IPS-18a (cell line): Measurements from ENCODE around the gene BRWD1.
"Not testable (repeated sequence)": the region's sequence is repeated elsewhere in the genome, so short reads cannot be mapped to it uniquely, and the experiment has no call there.

Experiments
- H3K27ac ChIP-seq: one replicate; pipeline ENCODE4 v1.5.1; 2013; ENCODE audit warnings: low read length
- H3K27me3 ChIP-seq: one replicate; pipeline ENCODE4 v1.6.1; 2013; ENCODE audit warnings: mild to moderate bottlenecking, low read length; ENCODE audit not compliant: control insufficient read depth, insufficient read depth
- H3K36me3 ChIP-seq: one replicate; pipeline ENCODE4 v1.6.1; 2013; ENCODE audit warnings: low read depth, low read length; ENCODE audit not compliant: control insufficient read depth
- H3K4me1 ChIP-seq: one replicate; pipeline ENCODE4 v1.6.1; 2013; ENCODE audit warnings: low read depth, low read length; ENCODE audit not compliant: control insufficient read depth
- H3K4me3 ChIP-seq: one replicate; pipeline ENCODE4 v1.5.1; 2013; ENCODE audit warnings: low read length
- H3K9ac ChIP-seq: one replicate; pipeline ENCODE4 v1.6.1; 2013; ENCODE audit warnings: mild to moderate bottlenecking, low read length, moderate library complexity
- H3K9me3 ChIP-seq: one replicate; pipeline ENCODE4 v1.6.1; 2013; ENCODE audit warnings: low read depth, low read length; ENCODE audit not compliant: control insufficient read depth

Gene BRWD1

GRCh38 chr21:39137248-39138178, 175.9 kb downstream of the BRWD1 start:
- H3K36me3 ChIP-seq, result no peaks in the 10 kb centered on the region
- H3K4me1 ChIP-seq, result peaks cover 13% of the 10 kb centered on the region
- no peak overlapping the region for H3K9ac ChIP-seq
- no peaks in the 10 kb centered on the region for H3K9me3 ChIP-seq
- H3K4me3 ChIP-seq, result no peak overlapping the region
- no peaks in the 10 kb centered on the region for H3K27me3 ChIP-seq
- H3K27ac ChIP-seq, result no peak overlapping the region

DNA sequence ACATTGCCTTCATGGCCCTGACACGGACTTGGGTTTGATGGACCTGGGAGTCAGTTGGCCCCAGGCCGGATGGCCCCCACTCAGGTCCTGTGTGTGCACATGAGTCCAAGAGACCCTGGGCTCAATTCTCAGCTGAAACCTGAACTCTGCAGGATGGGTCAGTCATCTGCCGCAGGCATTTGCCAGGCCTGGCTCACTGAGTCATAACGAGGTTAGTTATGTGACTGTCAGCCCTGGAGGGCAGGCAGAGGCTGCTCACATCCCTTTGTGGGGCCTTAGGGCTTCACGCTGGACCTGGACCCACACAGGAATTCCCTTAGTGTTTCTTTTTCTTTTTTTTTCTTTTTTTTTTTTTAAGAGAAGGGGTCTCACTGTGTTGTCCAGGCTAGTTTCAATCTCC, 176.7 kb downstream of the BRWD1 start:
- no peak overlapping the region for H3K9ac ChIP-seq
- no peaks in the 10 kb centered on the region for H3K9me3 ChIP-seq
- H3K27ac ChIP-seq, result no peak overlapping the region
- H3K4me1 ChIP-seq, result peaks cover 13% of the 10 kb centered on the region
- H3K36me3 ChIP-seq, result no peaks in the 10 kb centered on the region
- H3K4me3 ChIP-seq, result no peak overlapping the region
- no peaks in the 10 kb centered on the region for H3K27me3 ChIP-seq

DNA sequence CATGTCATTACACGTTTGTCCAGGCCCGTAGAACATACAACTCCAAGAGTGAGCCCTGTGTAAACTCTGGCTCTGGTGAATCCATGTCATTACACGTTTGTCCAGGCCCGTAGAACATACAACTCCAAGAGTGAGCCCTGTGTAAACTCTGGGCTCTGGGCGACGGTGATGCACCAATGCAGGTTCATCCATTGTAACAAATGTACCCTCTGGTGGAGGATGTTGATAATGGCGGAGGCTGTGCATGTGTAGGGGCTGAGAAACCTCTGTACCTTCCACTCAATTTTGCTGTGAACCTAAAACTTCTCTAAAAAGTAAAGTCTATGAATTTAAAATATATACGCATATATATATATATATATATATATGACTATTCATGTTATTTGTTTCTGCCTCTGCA, 177.3 kb downstream of the BRWD1 start:
- H3K9me3 ChIP-seq, H3K36me3 ChIP-seq, H3K27ac ChIP-seq, H3K4me3 ChIP-seq, H3K9ac ChIP-seq, H3K27me3 ChIP-seq: not testable (repeated sequence)
- H3K4me1 ChIP-seq, result peaks cover 13% of the 10 kb centered on the region

- H3K9ac ChIP-seq, result no peak overlapping the region
- H3K27me3 ChIP-seq, result no peaks in the 10 kb centered on the region
- H3K27ac ChIP-seq, result no peak overlapping the region
Measured at GRCh38 chr21:39134288-39134810, 179.1 kb downstream of the BRWD1 start.

More at GRCh38 chr21:39134288-39134810, 179.1 kb downstream of the BRWD1 start:
- Histone ChIP-seq H3K4me3 (no peak overlapping the region), H3K36me3 (no peaks in the 10 kb centered on the region), H3K9me3 (no peaks in the 10 kb centered on the region), H3K4me1 (peaks cover 13% of the 10 kb centered on the region)
